Activated naive CD4-positive, alpha-beta T cell treated with anti-CD3 and anti-CD28 coated beads, Interleukin-2, amount 50 U/mL, for 16 hours (primary cell): ENCODE data around the gene ZNF836.

Experiments
- DNase-seq: peaks from one replicate; pipeline ENCODE4 v3.0.0-alpha.2; 2020

Gene ZNF836

DNA sequence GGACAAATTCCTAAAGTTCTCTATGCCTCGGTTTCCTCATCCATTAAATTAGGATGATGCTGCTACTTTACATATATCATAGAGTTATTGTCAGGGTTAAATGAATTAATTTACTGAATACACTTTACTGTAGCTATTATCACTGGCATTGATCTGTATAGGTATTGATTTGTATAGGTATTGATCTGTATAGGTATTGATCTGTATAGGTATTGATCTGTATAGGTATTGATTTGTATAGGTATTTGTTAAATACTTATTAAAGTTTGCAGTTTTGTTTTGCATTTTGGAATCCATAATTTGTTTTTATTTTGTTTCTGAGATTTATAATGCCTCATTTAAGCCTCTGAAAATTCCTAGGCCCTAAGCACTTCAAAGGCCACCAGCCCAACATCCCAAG, 16.0 kb upstream of the ZNF836 start:
- no peak for DNase-seq

DNA sequence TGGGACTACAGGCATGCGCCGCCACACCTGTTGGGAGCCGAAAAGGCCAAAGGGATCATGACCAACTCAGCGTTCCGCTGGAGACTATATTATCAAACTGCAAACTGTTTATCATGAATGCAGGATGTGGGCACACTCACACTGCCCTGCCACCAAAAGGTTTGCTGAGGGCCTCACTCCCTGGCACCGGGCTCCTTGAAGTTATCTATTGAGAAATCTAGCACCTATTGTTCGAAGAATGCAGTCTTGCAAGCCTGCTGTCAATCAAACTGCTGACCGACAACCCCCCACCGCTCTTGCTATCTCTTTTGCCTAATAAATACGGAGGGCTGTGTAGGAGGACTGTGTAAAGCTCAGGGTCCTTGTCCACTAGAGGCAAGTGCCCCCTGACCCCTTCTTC, 5.2 kb upstream of the ZNF836 start:
- no peak for DNase-seq

DNA sequence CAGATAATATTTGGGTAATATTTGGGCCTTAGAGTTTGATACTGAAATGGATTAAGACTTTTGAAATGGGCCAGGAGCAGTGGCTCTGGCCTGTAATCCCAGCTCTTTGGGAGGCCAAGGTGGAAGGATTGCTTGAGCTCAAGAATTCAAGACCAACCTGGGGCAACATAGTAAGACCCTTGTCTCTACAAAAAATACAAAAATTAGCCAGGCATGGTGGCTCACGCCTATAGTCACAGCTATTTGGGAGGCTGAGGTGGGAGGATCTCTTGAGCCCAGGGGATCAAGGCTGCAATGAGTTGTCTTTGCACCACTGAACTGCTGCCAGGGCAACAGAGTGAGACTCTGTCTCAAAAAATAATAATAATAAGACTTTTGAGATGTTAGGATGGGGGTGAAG, 926 bp upstream of the ZNF836 start:
- DNase-seq = no peak

DNA sequence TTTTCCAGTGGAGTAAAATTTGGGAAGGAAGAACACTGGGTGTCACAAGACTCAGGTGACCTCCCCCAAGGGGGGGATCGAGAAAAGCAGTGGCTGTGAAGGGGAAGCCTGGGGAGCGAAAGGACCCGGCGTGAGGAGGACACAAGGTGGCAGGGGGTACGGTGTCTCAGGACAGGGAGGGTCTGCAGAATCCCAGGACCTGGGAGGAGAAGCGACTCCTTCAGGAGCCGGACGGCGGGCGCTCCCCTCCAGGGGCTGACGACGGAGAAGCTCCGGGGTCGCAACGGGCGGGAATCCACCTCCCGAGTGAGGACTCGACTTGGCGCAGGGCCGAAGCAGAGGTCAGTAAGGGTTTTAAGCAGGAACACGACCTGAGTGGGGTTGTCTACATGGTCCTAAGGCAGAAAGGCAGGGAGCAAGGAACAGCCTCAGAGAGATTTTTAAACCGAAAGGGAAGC, 529 bp downstream of the ZNF836 start:
- peak; percentile 12 for DNase-seq

DNA sequence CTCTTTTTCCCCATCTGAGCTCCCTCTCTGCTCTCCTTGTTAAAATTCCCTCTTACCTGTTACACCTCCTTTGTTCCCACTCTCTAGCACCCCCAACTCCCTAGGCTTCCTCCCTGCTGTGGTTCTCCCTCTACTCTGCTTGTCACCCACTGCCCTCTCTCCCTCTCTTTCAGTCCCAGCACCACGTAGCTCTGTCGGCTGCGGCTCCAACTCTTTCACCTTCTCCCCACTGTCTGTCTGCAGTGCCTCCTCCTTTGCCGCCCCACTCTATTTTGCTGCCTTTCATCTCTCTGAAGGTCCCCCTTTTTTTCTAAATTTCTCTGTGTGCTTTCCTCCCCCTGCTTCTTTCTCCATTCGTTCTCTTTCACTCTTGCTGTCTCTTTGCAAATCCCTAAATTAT, 1.1 kb downstream of the ZNF836 start:
- DNase-seq = no peak

DNA sequence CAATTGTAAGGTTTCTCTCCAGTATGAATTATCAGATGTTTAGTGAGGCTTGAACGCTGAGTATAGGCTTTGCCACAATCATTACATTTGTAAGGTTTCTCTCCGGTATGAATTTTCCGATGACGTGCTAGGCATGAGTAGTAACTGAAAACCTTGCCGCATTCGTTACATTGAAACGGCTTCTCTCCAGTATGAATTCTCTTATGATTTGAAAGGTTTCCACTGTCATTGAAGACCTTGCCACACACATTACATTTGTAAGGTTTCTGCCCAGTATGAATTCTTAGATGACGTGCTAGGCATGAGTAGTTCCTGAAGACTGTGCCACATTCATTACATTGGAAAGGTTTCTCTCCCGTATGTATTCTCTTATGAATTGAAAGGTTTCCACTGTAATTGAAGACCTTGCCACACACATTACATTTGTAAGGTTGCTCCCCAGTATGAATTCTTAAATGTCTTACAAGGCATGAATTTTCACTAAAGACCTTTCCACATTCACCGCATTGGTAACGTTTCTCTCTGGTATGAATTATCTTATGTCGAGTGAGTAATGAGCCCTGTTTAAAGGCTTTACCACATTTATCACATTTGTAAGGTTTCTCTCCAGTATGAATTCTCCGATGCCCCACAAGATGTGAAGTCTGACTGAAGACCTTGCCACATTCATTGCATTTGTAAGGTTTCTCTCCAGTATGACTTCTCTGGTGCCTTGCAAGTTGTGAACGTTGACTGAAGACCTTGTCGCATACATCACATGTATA, 15.6 kb downstream of the ZNF836 start:
- no peak for DNase-seq

DNA sequence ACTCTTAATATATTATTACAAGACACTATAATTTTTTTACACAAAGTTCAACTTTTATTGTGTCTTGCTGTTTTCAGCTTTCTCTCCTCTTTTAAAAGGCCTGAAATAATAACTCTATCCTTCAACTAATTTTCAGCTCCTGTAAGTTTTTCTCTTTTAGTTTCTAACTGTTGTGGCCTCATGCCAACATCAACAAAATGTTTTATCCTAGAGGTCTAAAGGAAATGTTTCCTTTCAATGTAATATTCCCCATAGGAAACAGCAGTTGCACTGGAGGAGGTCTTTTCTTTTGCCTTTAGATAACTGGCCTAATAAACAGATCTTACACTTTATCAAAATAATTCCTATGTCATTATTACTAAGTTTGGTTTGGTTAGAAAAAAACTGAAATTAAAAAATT, 23.2 kb downstream of the ZNF836 start:
- DNase-seq = no peak

DNA sequence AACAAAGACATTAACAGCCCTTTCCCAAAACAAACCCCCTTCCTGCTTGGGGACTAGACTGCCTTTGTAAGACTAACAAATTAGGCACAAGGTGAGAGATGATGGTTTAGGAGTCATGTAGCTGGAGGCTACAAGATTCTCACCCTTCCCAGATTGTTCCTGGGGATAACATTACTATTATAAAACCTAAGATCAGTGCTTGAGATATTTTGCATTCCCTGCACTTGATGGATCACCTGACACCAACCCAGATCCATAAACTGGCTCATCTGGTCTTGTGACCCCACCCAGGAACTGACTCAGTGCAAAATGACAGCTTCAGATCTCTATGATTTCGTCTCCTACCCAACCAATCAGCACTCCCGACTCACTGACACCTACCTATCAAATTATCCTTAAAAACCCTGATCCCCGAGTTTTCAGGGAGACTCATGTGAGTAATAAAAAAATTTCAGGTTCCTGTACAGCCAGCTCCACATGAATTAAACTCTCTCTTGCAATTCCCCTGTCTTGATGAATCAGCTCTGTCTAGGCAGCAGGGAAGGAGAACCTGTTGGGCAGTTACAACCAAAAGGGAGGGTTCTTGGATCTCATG, 29.3 kb downstream of the ZNF836 start:
- no peak for DNase-seq

DNA sequence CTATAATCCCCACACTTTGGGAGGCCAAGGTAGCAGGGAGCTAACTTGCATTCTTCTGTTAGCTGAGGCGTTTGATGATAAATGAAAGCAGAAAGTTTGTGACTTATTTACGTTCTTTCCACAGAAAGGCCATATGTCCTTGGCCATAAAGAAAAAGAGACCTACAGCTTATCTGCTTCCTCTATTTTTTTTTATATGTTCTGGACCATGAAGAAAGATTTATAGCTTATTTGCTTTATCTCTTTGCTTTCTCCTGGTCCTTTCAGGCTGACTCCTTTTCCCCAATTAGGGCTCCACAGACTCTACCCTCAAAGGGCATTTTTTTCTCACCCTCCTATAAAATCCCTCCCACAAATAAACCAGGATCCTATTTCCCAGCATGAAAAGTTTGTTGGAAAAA, 30.2 kb downstream of the ZNF836 start:
- DNase-seq = no peak

DNA sequence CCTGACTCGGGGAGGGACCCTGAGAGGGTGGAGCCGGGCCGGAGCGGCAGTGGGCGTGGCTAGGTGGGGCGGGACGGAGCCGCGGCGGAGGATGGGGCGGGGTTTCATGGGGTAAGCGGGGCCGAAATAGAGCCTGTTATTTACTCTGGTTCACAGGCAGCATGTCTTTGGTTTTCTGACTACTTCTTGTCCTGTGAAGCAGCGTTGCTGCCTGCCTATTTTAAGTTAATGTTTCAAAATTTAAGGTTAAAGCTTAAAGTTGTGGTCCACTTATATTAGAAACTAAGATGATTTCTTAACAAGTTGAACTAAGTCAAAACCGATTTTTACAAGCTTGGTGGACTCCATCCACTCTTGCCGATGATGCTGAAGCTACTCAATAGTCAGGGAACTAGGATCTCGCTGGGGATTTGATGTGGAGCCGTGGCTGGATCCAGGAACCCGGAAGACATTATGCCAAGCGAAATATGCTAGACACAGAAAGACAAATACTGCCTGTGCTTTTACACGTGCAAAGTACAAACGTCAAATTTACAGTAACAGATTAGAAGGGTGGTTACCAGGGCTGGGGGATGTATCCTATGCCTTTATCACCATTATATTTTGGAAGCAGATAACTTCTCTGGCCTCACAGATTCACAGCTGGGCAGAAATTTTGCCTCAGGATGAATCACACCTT, 31.2 kb downstream of the ZNF836 start:
- no peak for DNase-seq

DNA sequence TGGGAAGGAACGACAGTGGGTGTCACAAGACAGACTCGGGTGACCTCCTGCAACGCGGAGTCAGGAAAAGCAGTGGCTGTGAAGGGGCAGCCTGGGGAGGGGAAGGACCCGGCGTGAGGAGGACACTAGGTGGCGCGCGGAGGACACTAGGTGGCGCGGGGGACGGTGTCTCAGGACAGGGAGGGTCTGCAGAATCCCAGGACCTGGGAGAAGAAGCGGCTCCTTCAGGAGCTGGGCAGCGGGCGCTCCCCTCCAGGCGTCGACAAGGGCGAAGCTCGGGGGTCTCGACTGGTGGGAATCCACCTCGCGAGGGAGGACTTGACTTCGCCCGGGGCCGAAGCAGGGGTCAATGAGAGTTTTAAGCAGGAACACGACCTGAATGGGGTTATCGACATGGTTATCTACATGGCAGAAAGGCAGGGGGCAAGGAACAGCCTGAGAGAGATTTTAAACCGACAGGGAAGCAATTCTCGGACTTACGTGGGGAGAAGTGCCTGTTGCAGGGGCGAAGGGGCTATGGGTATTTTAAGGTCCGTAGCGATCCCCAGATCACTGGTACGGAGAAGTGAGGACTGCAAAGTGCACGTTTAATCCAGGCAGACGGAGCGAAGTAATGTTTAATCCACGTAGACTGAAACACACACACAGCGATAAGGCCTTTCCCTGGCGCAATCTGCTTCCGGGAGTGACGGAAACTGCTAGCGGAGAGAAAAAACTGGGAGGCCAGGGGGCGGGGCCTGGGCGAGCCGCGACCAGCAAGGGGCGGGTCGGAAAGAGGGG, 32.0 kb downstream of the ZNF836 start, which contains the start of gene ZNF616:
ZNF616 (minus strand) TSS at position 687 of the 780 bp plus-strand sequence. CDS start 9,426 bp downstream, outside the sequence.
- peak; percentile 98 for DNase-seq

DNA sequence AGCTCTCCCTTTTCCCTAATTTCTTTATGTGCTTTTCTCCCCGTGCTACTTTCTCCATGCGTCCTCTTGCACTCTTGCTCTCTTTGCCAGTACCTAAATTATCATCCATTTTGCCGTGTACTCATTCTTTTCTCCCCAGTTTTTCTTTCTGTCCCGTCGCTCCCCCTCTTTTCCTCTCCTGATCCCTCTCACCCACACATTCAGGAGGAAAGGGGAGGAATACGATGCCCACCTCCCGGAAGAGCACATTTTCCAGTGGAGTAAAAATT, 32.5 kb downstream of the ZNF836 start:
- DNase-seq = no peak

DNA sequence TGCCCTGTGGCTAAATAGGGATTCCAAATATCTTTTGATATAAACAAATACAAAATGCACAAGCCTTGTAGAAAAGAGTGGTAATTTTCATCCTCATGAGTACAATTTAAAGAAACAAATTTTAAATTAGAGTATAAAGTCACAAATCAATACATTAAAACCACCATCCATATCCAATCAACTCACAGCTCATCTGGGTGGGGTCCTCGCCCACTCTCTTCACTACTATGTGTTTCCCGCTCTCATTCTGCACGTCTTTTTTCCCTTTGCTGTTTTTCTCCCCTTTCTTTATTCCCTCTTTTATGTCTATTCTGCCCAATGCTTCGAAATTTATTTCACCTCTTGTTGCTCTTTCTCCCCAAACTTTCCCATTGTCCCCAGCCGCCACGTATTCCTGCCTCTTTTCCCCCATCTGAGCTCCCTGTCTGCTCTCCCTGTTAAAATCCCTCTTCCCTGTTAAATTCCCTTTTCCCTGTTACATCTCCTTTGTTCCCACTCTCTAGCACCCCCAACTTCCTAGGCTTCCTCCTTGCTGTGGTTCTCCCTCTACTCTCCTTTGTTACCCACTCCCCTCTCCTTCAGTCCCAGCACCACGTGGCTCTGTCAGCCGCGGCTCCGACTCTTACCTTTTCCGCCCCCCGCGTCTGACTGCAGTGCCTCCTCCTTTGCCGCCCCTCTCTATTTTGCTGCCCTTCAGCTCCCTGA, 33.0 kb downstream of the ZNF836 start:
- peak; percentile 29 for DNase-seq

DNA sequence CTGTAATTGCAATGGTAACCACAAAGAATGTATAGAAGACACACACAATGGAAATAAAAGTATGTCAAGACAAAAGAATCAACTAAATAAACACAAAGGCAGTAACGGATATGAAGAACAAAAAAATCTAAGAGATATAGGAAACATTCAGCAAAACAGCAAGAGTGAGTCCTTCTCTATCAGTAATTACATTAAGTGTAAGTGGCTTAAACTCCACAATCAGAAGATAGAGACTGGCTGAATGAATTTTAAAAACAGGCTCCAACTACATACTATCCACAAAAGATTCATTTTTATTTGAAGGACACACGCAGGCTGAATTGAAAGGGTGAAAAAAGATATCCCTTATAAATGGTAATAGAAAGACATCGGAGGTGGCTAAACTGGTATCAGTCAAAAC, 51.1 kb downstream of the ZNF836 start:
- no peak for DNase-seq

DNA sequence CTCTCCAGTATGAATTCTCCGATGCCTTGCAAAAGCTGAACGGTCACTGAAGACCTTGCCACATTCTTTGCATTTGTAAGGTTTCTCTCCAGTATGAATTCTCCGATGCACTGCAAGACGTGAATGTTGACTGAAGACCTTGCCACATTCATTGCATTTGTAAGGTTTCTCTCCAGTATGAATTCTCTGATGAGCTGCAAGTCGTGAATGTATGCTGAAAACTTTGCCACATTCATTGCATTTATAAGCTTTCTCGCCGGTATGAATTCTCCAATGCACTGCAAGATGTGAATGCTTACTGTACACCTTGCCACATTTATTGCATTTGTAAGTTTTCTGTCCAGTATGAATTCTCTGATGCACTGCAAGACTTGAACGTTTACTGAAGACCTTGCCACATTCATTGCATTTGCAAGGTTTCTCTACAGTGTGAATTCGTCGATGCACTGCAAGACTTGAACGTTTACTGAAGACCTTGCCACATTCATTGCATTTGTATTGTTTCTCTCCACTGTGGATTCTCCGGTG, 55.8 kb downstream of the ZNF836 start:
- no peak for DNase-seq

DNA sequence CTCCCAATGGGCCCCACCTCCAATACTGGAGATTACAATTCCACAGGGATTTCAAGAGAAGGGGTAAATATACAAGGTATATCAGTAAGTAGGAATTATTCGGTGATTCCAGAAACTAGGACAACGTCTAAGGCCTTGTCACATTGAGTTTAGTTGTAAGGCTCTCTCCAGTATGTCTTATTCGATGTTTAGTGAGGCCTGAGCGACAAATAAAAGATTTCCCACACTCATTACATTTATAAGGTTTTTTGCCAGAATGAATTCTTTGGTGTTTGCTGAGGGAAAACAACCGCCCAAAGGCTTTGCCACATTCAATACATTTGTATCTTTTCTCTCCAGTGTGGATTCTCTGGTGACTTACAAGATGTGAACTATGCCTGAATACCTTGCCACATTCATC, 56.7 kb downstream of the ZNF836 start:
- DNase-seq = no peak

DNA sequence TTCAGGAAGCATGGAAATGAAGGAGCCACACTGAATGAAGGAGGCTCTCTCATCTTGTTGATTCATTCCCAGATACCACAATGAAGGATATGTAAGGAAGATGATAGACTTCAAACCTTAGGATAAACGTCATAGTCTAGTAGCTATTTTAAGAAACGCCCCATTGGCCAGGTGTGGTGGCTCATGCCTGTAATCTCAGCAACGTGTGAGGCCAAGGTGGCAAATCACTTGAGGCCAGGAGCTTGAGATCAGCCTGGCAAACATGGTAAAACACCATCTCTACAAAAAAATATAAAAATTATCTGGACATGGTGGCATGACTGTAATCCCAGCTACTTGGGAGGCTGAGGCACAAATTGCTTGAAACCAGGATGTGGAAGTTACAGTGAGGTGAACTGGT, 58.8 kb downstream of the ZNF836 start:
- no peak for DNase-seq

DNA sequence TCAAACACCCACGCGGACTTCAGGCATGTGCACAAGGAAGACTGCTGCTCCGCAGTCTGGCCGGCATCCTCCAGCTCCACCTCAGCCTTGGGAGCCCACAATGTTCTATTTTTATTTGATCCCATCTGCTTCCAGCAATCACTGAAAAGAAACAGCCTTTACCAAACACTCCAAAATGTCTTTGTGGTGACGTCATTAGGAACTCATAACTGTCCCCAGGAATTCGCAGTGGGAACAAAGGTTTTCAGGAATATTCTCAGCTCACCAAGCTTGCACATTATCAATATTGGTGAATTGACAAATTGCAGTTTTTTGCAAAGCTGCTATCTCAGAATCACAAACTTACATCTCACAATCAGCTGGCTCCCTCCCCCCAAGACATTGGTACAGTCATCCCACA, 60.6 kb downstream of the ZNF836 start:
- no peak for DNase-seq
